GM18867 (cell line): ENCODE measurements around the gene SELPLG.
"Not testable (repeated sequence)": the region's sequence is repeated elsewhere in the genome, so short reads cannot be mapped to it uniquely, and the experiment has no call there.

Source experiments
- ATAC-seq: cut with Tn5 transposase; IDR thresholded peaks from one replicate; pipeline ENCODE4 v1.9.1; 2021; ENCODE audit warnings: mild to moderate bottlenecking, moderate library complexity; ENCODE audit not compliant: unreplicated experiment

Gene SELPLG

GRCh38 chr12:108656247-108656646 lies 22.6 kb upstream of the SELPLG start:
- ATAC-seq: not testable (repeated sequence)

GRCh38 chr12:108655812-108656175 lies 22.1 kb upstream of the SELPLG start:
- ATAC-seq: not testable (repeated sequence)

GRCh38 chr12:108654622-108655021 lies 20.9 kb upstream of the SELPLG start:
- ATAC-seq: not testable (repeated sequence)

- ATAC-seq: no peak
Measured at GRCh38 chr12:108653922-108654321, 20.2 kb upstream of the SELPLG start.

GRCh38 chr12:108653082-108653516 lies 19.4 kb upstream of the SELPLG start:
- no peak for ATAC-seq

DNA sequence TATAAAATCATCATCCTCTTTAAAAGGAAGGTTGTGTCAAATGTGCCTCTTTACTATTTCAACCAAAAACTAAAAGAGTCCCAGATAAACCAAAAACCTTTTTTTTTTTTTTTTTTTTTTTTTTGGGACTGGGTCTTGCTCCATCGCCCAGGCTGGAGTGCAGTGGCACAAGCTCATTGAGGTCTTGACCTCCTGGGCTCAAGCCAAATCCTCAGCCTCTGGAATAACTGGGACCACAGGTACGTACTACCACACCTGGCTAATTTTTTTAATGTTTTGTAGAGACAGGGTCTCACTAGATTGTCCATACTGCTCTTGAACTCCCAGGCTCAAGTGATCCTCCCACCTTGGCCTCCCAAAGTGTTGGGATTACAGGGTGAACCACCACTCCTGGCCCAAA lies 16.4 kb upstream of the SELPLG start:
- no peak for ATAC-seq

- ATAC-seq: no peak
Measured at GRCh38 chr12:108649669-108650068, 16.0 kb upstream of the SELPLG start.

- ATAC-seq: no peak
Measured at GRCh38 chr12:108649126-108649525, 15.4 kb upstream of the SELPLG start.

GRCh38 chr12:108648371-108648770 lies 14.7 kb upstream of the SELPLG start:
- ATAC-seq: no peak

- ATAC-seq: no peak
Measured at GRCh38 chr12:108647585-108648287, 14.0 kb upstream of the SELPLG start.

DNA sequence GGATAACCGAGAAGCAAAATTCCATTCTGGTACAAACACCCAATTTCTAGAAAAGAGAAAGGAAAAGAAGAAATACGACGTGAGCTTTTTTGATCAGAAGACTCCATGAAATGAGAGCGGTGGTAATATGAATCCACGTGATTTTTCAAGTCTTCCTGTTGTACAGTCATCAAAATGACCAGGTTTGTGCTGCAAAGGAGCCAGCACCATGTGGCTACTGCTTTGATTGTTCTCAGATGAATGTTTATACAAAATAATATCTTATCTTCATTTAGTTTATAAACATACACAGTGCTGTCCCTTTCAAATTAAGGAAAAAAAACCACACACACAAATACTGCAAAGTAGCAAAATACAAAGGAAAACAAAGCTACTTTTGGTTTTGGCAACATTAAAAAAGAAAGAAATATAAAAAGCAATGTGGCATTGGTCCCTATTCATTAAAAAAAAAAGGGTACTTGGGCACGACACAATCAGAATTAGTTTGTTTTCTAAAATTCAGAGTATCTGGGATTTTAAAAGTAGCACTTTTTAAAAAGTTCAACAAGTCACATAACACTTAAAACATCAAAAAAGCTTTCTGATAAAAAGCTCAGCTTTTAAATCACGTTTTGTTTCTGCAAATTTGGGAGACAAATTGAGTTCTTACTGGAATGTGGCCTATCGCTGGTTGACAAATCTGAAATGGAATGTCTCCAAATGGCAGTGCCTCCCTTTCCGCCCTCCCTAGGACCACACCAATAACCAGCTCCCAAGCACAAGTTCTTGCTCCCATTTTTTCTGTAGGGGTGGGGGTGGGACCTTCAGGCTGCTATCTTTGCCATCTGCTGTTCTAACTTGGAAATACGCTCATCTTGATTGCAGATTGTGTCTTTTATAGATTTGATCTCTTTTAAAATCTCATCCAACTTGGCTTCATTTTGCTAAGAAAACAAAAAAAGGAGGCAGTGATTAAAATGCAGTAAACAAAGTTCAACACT lies 13.2 kb upstream of the SELPLG start:
- no peak for ATAC-seq

DNA sequence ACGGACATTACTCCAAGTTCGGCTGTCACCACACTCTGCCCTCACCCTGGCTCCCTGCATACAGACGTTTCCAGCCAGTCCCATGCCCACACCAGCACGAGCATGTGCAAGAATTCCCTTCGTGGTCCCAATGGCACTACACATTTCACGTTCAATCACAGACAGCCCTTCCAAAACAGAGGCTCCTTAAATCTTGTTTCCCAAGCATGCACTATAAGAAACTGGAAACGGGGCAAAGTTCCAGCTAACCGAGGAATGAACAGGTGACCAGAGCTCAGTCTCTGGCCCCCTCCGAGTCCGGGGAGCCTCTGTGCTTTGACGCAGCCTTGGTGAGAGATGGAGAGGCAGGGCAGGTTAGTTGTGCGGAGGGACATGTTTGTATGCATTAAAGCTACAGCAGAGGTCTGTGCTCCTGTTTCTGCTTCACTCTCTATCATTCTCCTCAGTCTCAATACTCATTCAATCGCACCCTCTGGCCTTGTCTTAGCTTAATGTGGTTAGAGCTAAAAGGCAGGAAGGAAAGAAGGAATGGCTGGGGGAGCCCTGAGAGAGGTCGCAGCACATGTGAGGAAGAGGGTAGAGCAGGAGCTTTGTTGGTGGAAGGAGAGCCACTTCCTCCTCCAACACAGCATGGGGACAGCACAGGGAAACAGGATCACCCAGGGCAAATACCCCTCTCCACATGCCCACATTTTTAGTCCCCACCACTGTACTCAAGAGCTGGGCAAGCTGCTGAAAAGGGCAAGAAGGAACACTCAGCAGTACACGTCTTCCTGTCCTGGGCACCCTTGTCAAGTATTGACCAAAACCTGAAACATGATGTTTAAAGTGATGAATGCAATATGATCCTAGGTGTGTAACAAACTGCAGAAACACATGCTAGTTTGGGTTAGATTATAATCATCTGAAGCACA lies 12.2 kb upstream of the SELPLG start:
- ATAC-seq: no peak

- no peak for ATAC-seq
Measured at GRCh38 chr12:108644811-108645120, 11.1 kb upstream of the SELPLG start.

- no peak for ATAC-seq
Measured at GRCh38 chr12:108643941-108644810, 10.5 kb upstream of the SELPLG start.

DNA sequence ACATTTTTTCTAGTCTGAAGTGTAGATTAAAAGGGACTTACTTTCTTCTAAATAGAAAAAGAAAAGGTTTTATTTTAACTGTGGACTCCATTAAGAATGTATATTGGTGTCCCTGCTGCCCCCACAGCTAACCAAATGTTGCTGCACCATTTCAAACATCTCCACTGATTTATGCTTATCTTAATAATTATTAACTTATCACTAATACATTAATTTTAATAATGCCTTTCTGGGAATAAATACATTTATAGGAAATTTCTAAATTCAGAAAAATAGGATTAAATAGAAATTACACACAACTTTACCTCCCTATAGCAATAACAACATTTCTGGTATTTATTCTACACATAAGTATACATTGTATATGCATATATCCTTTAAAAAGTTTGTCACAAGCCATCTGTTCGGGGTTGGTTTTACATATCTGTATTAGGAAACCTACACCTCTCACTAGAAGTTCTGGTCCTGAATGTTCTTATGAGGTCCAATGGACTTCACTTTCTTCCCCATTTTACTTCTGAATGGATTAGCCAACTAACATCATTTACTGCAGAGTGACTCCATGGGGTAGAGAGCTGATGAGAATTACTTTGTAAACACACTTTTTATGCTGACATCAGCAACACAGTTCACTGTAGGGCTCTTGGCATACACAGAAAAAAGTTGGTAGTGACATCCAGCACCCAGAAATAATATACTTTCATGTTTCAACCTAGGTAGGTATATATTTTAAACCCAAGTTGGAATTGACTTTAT lies 9.4 kb upstream of the SELPLG start:
- no peak for ATAC-seq

GRCh38 chr12:108642269-108642870 lies 8.7 kb upstream of the SELPLG start:
- no peak for ATAC-seq

DNA sequence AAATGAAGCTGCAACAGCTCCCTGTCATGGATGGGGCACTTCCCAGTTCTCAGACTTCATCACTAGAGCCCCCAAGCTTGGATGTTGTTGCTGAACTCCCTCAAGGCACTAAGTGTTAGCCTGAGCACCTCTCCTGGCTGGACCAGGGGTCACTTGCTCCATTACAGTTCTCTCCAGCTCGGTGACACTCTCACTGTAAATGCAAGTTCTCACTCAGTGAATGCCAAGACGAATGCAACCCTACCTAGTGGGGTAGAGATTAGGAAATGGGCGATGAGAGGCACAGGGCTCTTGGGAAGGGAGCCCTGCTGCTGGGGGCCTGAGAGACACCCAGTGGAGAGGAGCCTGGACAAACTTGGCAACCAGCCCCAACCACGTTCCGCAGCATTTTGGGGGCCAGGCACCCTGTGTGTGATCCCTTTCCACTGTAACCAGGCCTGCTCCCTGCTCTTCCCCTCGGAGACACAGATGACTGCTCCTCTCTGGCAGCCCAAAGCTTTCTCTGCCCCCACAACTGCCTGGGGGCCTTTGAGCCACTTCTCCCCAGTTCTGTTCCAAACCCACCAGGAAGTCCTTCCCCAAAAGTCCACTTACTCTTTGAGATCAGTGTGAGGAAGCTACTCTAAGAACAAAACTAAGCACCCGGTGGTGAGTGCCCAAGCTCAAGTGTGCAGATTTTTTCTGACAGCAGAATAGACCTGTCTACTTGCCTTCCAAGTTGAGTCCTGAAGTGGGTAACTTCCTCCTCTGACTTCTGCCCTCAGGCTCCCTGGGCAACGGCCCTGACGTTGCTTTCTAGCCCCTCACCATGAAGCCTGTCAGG lies 8.0 kb upstream of the SELPLG start:
- ATAC-seq: no peak

GRCh38 chr12:108640802-108641445 lies 7.2 kb upstream of the SELPLG start:
- no peak for ATAC-seq
